ENCODE results near the gene BIRC2. TPM values are rescaled to one million over a fixed set of nuclear protein-coding genes. Genes with fewer than 3 reads are reported as not detected.

Gene BIRC2
- total and polyA plus RNA-seq, 9 of the 15 experiments (the other 6 are each of a cell fraction or from before 2014, with no cell fraction given), result 14.3 to 45.9 (median 20.7) TPM

GRCh38 chr11:102346748-102347461 lies at the start of gene BIRC2 (continued):
- TF ChIP-seq SETDB1 (IDR thresholded peaks at IDR 0.05; ENCODE audit: low read length), result no peak
- no peak for TF ChIP-seq ZFP30 (CRISPR knock-in tag; IDR thresholded peaks at IDR 0.05; ENCODE audit: borderline replicate concordance)
- TF ChIP-seq FOXJ2 (tag; IDR thresholded peaks at IDR 0.05), result peak; percentile 56
- peak; percentile 86 for TF ChIP-seq POLR2B (IDR thresholded peaks at IDR 0.05; ENCODE audit: low read depth, partially characterized antibody)
- peak; percentile 85 for TF ChIP-seq U2AF1 (optimal IDR thresholded peaks at IDR 0.05; ENCODE audit: low read depth, low read length)
- no peak for TF ChIP-seq CCAR2 (IDR thresholded peaks at IDR 0.05; ENCODE audit: low read depth, low read length)
- no peak for TF ChIP-seq ZBTB43 (CRISPR knock-in tag; IDR thresholded peaks at IDR 0.05)
- TF ChIP-seq ADNP (tag; IDR thresholded peaks at IDR 0.05), result no peak
- no peak for TF ChIP-seq PHF21A (IDR thresholded peaks at IDR 0.05; ENCODE audit: borderline replicate concordance, low read depth)
- TF ChIP-seq, protein P1, sequence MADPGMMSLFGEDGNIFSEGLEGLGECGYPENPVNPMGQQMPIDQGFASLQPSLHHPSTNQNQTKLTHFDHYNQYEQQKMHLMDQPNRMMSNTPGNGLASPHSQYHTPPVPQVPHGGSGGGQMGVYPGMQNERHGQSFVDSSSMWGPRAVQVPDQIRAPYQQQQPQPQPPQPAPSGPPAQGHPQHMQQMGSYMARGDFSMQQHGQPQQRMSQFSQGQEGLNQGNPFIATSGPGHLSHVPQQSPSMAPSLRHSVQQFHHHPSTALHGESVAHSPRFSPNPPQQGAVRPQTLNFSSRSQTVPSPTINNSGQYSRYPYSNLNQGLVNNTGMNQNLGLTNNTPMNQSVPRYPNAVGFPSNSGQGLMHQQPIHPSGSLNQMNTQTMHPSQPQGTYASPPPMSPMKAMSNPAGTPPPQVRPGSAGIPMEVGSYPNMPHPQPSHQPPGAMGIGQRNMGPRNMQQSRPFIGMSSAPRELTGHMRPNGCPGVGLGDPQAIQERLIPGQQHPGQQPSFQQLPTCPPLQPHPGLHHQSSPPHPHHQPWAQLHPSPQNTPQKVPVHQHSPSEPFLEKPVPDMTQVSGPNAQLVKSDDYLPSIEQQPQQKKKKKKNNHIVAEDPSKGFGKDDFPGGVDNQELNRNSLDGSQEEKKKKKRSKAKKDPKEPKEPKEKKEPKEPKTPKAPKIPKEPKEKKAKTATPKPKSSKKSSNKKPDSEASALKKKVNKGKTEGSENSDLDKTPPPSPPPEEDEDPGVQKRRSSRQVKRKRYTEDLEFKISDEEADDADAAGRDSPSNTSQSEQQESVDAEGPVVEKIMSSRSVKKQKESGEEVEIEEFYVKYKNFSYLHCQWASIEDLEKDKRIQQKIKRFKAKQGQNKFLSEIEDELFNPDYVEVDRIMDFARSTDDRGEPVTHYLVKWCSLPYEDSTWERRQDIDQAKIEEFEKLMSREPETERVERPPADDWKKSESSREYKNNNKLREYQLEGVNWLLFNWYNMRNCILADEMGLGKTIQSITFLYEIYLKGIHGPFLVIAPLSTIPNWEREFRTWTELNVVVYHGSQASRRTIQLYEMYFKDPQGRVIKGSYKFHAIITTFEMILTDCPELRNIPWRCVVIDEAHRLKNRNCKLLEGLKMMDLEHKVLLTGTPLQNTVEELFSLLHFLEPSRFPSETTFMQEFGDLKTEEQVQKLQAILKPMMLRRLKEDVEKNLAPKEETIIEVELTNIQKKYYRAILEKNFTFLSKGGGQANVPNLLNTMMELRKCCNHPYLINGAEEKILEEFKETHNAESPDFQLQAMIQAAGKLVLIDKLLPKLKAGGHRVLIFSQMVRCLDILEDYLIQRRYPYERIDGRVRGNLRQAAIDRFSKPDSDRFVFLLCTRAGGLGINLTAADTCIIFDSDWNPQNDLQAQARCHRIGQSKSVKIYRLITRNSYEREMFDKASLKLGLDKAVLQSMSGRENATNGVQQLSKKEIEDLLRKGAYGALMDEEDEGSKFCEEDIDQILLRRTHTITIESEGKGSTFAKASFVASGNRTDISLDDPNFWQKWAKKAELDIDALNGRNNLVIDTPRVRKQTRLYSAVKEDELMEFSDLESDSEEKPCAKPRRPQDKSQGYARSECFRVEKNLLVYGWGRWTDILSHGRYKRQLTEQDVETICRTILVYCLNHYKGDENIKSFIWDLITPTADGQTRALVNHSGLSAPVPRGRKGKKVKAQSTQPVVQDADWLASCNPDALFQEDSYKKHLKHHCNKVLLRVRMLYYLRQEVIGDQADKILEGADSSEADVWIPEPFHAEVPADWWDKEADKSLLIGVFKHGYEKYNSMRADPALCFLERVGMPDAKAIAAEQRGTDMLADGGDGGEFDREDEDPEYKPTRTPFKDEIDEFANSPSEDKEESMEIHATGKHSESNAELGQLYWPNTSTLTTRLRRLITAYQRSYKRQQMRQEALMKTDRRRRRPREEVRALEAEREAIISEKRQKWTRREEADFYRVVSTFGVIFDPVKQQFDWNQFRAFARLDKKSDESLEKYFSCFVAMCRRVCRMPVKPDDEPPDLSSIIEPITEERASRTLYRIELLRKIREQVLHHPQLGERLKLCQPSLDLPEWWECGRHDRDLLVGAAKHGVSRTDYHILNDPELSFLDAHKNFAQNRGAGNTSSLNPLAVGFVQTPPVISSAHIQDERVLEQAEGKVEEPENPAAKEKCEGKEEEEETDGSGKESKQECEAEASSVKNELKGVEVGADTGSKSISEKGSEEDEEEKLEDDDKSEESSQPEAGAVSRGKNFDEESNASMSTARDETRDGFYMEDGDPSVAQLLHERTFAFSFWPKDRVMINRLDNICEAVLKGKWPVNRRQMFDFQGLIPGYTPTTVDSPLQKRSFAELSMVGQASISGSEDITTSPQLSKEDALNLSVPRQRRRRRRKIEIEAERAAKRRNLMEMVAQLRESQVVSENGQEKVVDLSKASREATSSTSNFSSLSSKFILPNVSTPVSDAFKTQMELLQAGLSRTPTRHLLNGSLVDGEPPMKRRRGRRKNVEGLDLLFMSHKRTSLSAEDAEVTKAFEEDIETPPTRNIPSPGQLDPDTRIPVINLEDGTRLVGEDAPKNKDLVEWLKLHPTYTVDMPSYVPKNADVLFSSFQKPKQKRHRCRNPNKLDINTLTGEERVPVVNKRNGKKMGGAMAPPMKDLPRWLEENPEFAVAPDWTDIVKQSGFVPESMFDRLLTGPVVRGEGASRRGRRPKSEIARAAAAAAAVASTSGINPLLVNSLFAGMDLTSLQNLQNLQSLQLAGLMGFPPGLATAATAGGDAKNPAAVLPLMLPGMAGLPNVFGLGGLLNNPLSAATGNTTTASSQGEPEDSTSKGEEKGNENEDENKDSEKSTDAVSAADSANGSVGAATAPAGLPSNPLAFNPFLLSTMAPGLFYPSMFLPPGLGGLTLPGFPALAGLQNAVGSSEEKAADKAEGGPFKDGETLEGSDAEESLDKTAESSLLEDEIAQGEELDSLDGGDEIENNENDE (IDR thresholded peaks at IDR 0.05; ENCODE audit: low read depth, low read length), result no peak
- no peak for TF ChIP-seq ZNF79 (CRISPR knock-in tag; IDR thresholded peaks at IDR 0.05; ENCODE audit: low read depth)
- TF ChIP-seq KDM4B (IDR thresholded peaks at IDR 0.05; ENCODE audit: borderline replicate concordance in 2 of 2, low read depth in 1 of 2), result peak in 1 of 2 experiments; percentile 59; a peak in 1 of 4 replicates
- no peak for TF ChIP-seq ZNF766 (CRISPR knock-in tag; conservative IDR thresholded peaks at IDR 0.05)
- peak; percentile 55 for TF ChIP-seq MYC (IDR thresholded peaks at IDR 0.05; ENCODE audit: low read depth, low read length)
- no peak for TF ChIP-seq MYC (CRISPR knock-in tag; IDR thresholded peaks at IDR 0.05; ENCODE audit: borderline replicate concordance, low read depth)
- TF ChIP-seq RBM22 (IDR thresholded peaks at IDR 0.05; ENCODE audit: low read depth, low read length, poor library complexity, severe bottlenecking), result no peak

All from K562 (cell line).